NCI-H1930 (cell line): ENCODE results near the gene SHROOM1.

Experiments
- DNase-seq, 2 experiments: peaks; one replicate each; lab custom pipeline; 2025; lab: John Stamatoyannopoulos, UW

Gene SHROOM1

GRCh38 chr5:132853790-132854189, 23.3 kb upstream of the SHROOM1 start:
- DNase-seq: no peak

GRCh38 chr5:132853323-132853722, 22.9 kb upstream of the SHROOM1 start:
- DNase-seq: no peak

GRCh38 chr5:132850066-132850465, 19.6 kb upstream of the SHROOM1 start:
- no peak for DNase-seq

- no peak for DNase-seq
These were observed 18.9 kb upstream of the SHROOM1 start for GRCh38 chr5:132849347-132849746.

- no peak for DNase-seq
These were observed 17.8 kb upstream of the SHROOM1 start for GRCh38 chr5:132848270-132848669.

- DNase-seq: no peak
These were observed 10.9 kb upstream of the SHROOM1 start for GRCh38 chr5:132841305-132841704.

GRCh38 chr5:132840896-132841295, 10.4 kb upstream of the SHROOM1 start:
- DNase-seq: no peak

- DNase-seq: no peak
These were observed 9.9 kb upstream of the SHROOM1 start for GRCh38 chr5:132840313-132840712.

- DNase-seq: no peak
These were observed 9.2 kb upstream of the SHROOM1 start for GRCh38 chr5:132839426-132840301.

GRCh38 chr5:132838516-132839282, 8.3 kb upstream of the SHROOM1 start:
- DNase-seq: no peak

- DNase-seq: no peak
These were observed 7.4 kb upstream of the SHROOM1 start for GRCh38 chr5:132837868-132838267.

GRCh38 chr5:132836852-132837251, 6.4 kb upstream of the SHROOM1 start:
- DNase-seq: no peak

- no peak for DNase-seq
These were observed 3.6 kb upstream of the SHROOM1 start for GRCh38 chr5:132834057-132834456.

- DNase-seq: no peak
These were observed 2.2 kb upstream of the SHROOM1 start for GRCh38 chr5:132832612-132833011.

- no peak for DNase-seq
These were observed 831 bp upstream of the SHROOM1 start for GRCh38 chr5:132831095-132831860.

- peak in 1 of 2 experiments; percentile 34 for DNase-seq
These were observed 558 bp downstream of the SHROOM1 start for GRCh38 chr5:132829742-132830435.

- DNase-seq: no peak
These were observed 1.5 kb downstream of the SHROOM1 start for GRCh38 chr5:132828846-132829494.

GRCh38 chr5:132827943-132828673, 2.3 kb downstream of the SHROOM1 start:
- DNase-seq: no peak

- DNase-seq: no peak
These were observed 3.9 kb downstream of the SHROOM1 start for GRCh38 chr5:132826424-132827082.

GRCh38 chr5:132825834-132826391, 4.5 kb downstream of the SHROOM1 start:
- no peak for DNase-seq
